ENCODE measurements around the gene APBB2. TPM values are rescaled to one million over a fixed set of nuclear protein-coding genes. Genes with fewer than 3 reads are reported as not detected.

APBB2 gene
- polyA plus RNA-seq, 3 donors: 0.15 to 0.33 TPM; not detected in 1

- Histone ChIP-seq H3K4me2 (replicated peaks; ENCODE audit: extremely low read depth, low read length, poor library complexity, severe bottlenecking) (no peak overlapping the region), H3K27me3 (ENCODE audit: control insufficient read depth in 2 of 2, insufficient read depth in 2 of 2, low read length in 2 of 2) (no peaks in the 10 kb centered on the region), H4K20me1 (ENCODE audit: insufficient read depth, low read length) (no peaks in the 10 kb centered on the region), H3K27ac (ENCODE audit: low read depth in 1 of 2, low read length in 2 of 2) (no peak overlapping the region), H2AFZ (ENCODE audit: insufficient read depth, low read depth, low read length, poor library complexity, severe bottlenecking) (no peak overlapping the region), H3K36me3 (replicated peaks in 1 of 2; ENCODE audit: control insufficient read depth in 1 of 2, insufficient read depth in 2 of 2, low read length in 2 of 2) (no peaks in the 10 kb centered on the region), H3K4me3 (replicated peaks in 1 of 3; ENCODE audit: low read depth in 2 of 3, low read length in 3 of 3) (no peak overlapping the region), H3K9ac (ENCODE audit: insufficient read depth, low read length, poor library complexity, severe bottlenecking) (no peak overlapping the region), H3K79me2 (ENCODE audit: insufficient read depth, low read length) (no peaks in the 10 kb centered on the region), H3K9me3 (replicated peaks in 1 of 2; ENCODE audit: control insufficient read depth in 1 of 2, insufficient read depth in 1 of 2, low read length in 2 of 2) (no peaks in the 10 kb centered on the region), H3K4me1 (ENCODE audit: control insufficient read depth in 1 of 2, insufficient read depth in 2 of 2, low read length in 2 of 2) (no peaks in the 10 kb centered on the region)
- no peak for DNase-seq
- Mint-ChIP-seq H3K9me3 (peaks cover 0 to 1% (median 0%) of the 10 kb centered on the region in 7 donors), H3K27ac (peak overlapping the region in 1 of 7 donors; percentile 5), H3K4me3 (no peak overlapping the region), H3K27me3 (ENCODE audit: low read depth in 3 of 3) (peaks cover 0 to 2% (median 0%) of the 10 kb centered on the region in 3 donors), H3K4me1 (peaks cover 9% of the 10 kb centered on the region), H3K36me3 (peaks cover 0 to 3% of the 10 kb centered on the region in 2 donors)
- TF ChIP-seq CTCF (IDR thresholded peaks at IDR 0.05): no peak
- intact Hi-C loops (cut with micrococcal nuclease): no loop called here
- WGBS (ENCODE audit: insufficient coverage): no CpG with 5 or more reads among the region's 2 CpGs
Observed at GRCh38 chr4:41012293-41012692, 202.0 kb downstream of the APBB2 start.

GRCh38 chr4:41009411-41009810, 204.9 kb downstream of the APBB2 start:
- H3K27me3 ChIP-seq (ENCODE audit: control insufficient read depth in 2 of 2, insufficient read depth in 2 of 2, low read length in 2 of 2): no peaks in the 10 kb centered on the region
- no peaks in the 10 kb centered on the region for H3K79me2 ChIP-seq (ENCODE audit: insufficient read depth, low read length)
- H3K4me3 ChIP-seq (replicated peaks in 1 of 3; ENCODE audit: low read depth in 2 of 3, low read length in 3 of 3): no peak overlapping the region
- H2AFZ ChIP-seq (ENCODE audit: insufficient read depth, low read depth, low read length, poor library complexity, severe bottlenecking): no peak overlapping the region
- H3K4me3 Mint-ChIP-seq: no peak overlapping the region
- DNase-seq: no peak
- TF ChIP-seq CTCF (IDR thresholded peaks at IDR 0.05): no peak
- peaks cover 0 to 3% of the 10 kb centered on the region in 2 donors for H3K36me3 Mint-ChIP-seq
- H3K4me1 ChIP-seq (ENCODE audit: control insufficient read depth in 1 of 2, insufficient read depth in 2 of 2, low read length in 2 of 2): no peaks in the 10 kb centered on the region
- no peaks in the 10 kb centered on the region for H3K36me3 ChIP-seq (replicated peaks in 1 of 2; ENCODE audit: control insufficient read depth in 1 of 2, insufficient read depth in 2 of 2, low read length in 2 of 2)
- H4K20me1 ChIP-seq (ENCODE audit: insufficient read depth, low read length): no peaks in the 10 kb centered on the region
- H3K4me1 Mint-ChIP-seq: peaks cover 9% of the 10 kb centered on the region
- no peak overlapping the region for H3K27ac ChIP-seq (ENCODE audit: low read depth in 1 of 2, low read length in 2 of 2)
- H3K9ac ChIP-seq (ENCODE audit: insufficient read depth, low read length, poor library complexity, severe bottlenecking): no peak overlapping the region
- peak overlapping the region in 1 of 7 donors; percentile 82 for H3K27ac Mint-ChIP-seq
- peaks cover 0 to 6% of the 10 kb centered on the region in 2 donors for H3K9me3 ChIP-seq (replicated peaks in 1 of 2; ENCODE audit: control insufficient read depth in 1 of 2, insufficient read depth in 1 of 2, low read length in 2 of 2)
- H3K27me3 Mint-ChIP-seq (ENCODE audit: low read depth in 3 of 3): peaks cover 0 to 2% (median 0%) of the 10 kb centered on the region in 3 donors
- intact Hi-C loops (cut with micrococcal nuclease): no loop called here
- no peak overlapping the region for H3K4me2 ChIP-seq (replicated peaks; ENCODE audit: extremely low read depth, low read length, poor library complexity, severe bottlenecking)
- peaks cover 0 to 8% (median 3%) of the 10 kb centered on the region in 7 donors for H3K9me3 Mint-ChIP-seq
- no CpG with 5 or more reads among the region's 3 CpGs for WGBS (ENCODE audit: insufficient coverage)
